ENCODE measurements around the gene HINT3.
"Not testable (repeated sequence)": the region's sequence is repeated elsewhere in the genome, so short reads cannot be mapped to it uniquely, and the experiment has no call there.

The HINT3 gene

DNA sequence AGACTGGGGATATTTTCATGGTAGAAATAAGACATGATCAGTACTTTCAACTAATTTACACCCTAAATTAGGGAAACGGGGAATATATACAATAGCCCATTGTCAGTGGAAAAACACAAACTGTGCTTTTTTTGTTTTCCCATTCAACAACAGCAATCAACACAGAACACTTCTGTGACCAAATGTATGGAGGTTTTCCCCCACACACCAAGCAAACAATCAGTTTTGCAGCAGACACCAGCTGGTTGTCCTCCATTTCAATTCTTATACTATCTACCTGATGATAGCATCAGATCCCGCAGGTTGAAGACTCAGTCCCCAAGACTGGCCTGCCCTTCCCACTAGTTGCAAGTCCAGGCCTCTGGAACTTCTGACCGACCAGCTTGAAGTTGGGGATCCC is 4.5 kb downstream of the HINT3 start:
- no peak for DNase-seq (ENCODE audit: low read depth in 1 of 2, low spot score in 1 of 2)

DNA sequence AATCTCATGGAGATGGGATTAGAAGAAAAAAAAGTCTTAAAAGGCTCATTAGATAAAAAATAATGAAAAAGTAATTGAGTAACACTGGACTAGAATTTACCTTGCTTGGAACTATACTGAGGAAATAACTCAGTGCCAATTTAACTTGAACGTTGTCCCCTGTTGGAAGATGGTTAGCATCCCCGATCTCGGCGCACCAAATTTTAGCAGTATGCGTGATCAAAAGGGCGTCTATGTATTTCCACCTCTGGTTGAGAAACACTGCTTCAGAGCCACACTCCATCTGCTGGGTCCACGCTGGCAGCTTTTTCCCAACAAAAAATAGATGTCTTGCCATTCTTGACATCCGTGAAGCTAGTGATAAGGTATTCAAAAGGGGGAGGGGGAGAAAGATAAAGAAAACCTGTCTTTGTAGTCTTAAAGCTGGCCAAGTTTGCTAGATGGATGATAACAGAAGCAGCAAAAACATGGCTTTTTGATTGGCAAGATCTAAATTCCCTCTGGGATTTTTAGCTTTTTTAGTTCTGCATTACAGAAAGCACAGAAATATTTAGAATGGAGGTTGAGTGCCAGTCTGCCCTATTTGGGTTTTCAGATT is 6.4 kb downstream of the HINT3 start:
- DNase-seq (ENCODE audit: low read depth in 1 of 2, low spot score in 1 of 2) = no peak

DNA sequence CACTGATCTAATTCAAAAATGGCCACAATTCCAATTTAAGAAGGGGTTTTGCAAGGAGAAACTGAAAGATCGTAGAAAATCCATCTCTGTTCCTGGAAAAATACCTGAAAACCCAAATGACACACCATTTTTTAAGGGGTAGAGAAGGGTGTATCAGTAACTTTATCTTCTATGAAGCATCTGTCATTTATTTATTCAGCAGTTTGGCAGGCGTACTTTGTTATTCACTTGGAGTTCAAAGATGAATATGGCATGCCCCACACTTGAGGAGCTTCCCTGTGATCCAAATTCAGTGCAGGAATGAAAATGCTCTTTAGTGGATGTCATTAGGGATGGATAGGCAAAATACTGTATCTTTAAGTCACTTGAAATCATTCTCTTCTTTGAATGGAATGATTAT is 7.2 kb downstream of the HINT3 start:
- no peak for DNase-seq (ENCODE audit: low read depth in 1 of 2, low spot score in 1 of 2)

DNA sequence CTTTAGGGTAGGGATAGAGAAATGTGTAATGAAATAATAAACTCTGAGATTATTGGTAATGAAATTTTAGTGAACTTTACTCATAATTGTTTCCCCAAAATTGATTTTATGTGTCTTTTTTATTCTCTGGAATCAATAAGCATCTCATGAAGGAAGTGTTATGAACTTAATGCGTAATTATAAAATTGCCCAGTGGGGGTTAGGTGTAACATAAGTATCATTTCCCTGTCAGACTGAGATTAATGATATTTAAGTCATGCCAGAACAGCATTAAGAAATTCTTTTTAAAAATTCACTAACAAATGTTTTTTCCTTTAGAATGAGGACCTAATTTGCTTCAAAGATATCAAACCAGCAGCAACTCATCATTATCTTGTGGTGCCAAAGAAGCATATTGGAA is 10.0 kb downstream of the HINT3 start:
- no peak for DNase-seq (ENCODE audit: low read depth in 1 of 2, low spot score in 1 of 2)

DNA sequence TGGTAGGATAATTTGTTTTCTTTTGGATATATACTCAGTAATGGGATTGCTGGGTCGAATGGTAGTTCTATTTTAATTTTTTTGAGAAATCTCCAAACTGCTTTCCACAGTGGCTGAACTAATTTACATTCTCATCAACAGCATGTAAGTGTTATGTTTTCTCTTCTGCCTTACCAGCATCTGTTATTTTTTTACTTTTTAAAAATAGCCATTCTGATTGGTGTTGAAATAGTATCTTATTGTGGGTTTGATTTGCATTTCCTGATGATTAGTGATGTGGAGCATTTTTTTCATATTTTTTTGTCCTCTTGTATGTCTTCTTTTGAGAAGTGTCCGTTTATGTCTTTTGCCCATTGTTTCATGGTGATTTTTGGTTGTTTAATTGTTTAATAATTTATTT is 11.9 kb downstream of the HINT3 start:
- no peak for DNase-seq (ENCODE audit: low read depth in 1 of 2, low spot score in 1 of 2)

DNA sequence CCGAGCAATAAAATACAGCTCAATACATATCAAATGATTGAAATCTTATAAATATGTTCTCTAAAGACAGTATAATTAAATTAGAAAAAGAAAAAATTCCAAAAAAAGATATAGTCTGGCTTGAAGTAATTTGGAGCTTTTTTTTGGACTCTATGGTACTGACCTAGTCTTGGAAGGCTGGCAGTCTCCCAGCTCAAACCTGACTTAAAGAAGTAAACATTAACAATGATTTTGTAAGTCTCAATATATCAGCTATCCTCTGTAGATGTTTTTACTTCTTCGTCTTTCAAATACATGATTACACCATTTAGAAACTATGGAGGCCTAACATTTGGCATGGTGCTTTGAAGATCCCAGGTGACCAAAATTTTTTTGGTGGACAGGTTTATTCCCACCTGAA is 14.2 kb downstream of the HINT3 start:
- DNase-seq (ENCODE audit: low read depth in 1 of 2, low spot score in 1 of 2) = no peak

DNA sequence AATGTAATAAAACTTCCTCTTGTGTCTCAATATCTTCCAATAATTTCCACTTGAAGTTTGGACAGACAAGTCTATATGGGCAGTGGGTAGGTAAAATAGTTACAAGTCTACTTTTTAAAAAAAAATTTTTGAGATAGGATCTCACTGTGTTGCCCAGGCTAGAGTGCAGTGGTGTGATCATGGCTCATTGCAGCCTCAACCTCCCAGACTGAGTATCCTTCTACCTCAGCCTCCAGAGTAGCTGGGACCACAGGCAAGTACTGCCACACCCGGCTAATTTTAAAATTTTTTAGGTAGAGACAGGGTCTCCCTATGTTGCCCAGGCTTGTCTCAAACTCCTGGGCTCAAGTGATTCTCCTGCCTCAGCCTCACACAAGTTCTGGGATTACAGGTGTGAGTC is 15.9 kb downstream of the HINT3 start:
- not testable (repeated sequence) for DNase-seq (ENCODE audit: low read depth in 1 of 2, low spot score in 1 of 2)

DNA sequence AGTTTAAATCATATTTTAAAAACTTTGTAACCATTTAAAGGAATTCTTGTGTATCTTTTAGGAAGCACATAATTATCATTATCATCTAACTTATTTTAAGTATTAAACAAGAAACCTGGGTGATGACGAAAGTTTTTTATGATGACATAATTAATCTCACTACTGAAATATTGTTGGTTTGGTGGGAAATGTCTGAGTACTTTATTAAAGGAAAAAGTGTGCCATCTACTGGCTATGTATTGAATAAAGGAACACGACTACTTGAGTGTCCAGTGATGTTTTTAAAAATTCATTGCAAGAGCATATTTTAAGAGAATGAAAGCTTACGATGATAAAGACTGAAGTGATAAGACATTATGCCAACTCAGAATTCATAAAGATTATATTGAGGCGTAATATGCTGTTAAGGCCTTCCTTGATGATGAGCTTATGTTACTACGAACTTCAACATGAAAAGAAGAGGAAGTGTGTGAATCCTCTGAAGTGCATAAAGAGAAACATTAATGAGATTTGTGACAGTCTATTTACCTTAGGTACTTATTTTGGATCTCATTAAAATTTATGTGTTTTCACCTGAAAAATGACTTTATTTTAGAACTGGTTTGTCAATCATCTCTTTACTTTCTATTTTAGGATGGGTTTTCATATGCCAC is 17.8 kb downstream of the HINT3 start:
- DNase-seq (ENCODE audit: low read depth in 1 of 2, low spot score in 1 of 2) = no peak

DNA sequence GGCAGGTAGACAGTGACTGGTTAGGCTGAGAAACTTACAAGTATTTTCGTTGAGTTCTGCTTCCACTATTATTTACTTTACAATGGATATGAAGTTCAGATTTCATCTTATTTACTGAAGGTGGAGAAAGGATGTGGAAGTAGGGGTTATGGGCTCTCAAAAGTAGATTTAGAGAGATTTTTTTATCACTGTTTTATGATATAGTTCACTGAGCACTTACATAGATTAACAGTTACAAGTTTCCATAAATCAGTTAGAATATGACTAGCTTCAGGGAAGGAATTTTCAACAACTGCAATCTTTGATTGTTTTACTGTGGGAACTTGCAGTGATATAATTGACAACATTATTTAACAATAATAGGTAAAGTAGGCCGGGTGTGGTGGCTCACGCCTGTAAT is 22.5 kb downstream of the HINT3 start:
- no peak for DNase-seq (ENCODE audit: low read depth in 1 of 2, low spot score in 1 of 2)

DNA sequence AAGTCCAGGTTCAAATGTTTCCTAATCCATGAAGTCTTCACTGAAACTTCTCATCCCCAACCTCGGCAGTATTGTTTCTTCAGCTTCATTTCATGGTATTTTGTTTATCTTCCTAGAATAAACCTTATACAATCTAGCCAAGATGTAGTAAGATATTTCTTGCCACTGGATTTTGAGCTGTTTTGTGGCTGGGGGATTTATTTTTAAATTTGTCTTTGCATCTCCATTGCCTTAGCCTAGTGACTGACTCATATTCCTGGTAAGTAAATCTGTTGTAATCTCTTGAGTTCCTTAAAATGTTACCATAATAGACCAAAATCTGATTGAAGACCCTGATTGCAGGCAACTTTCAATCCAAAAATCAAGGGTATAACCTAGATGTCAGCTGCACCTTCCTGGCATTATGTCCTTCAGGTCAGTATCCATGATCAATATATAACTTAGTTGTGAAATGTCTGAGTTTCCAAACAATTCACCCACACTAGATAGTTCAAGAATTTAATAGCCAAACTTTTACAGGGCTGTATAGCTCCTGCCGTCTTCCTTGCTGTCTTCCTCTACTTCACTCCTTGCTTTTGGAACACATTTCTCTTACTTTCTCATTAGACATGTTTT is 25.1 kb downstream of the HINT3 start:
- DNase-seq (ENCODE audit: low read depth in 1 of 2, low spot score in 1 of 2) = no peak

DNA sequence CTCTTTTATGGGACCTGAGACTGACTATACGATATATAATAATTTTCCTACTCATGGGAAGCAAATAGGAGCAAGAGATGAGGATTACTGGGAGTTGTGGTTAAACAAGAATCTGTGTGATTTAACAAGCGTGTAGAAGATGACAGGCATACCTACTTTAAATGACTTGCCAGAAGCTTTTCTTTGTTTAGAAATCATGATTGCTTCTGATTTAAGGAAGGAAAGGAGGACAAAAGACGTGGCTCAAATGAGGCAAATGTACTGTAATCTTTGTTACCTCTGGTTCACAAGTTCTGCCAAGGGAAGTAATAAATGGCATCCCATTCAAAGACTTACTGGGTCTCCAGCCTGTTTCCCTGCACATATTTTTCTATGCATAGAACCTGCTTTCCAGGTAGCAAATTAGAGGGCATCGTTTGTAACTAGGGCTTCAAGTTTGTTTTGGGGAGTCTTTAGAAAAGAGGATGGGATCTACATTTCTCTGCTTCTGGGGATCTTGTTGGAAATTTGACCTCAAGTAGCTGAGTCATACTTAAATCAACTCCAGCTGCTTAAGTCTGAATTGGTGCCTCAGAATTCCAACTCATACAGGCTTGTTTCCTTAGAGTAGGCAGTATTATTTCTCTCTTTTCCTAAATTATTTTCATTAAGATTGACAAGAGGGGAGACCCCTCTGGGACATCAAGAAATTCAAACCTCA is 26.8 kb downstream of the HINT3 start:
- DNase-seq (ENCODE audit: low read depth in 1 of 2, low spot score in 1 of 2) = no peak

DNA sequence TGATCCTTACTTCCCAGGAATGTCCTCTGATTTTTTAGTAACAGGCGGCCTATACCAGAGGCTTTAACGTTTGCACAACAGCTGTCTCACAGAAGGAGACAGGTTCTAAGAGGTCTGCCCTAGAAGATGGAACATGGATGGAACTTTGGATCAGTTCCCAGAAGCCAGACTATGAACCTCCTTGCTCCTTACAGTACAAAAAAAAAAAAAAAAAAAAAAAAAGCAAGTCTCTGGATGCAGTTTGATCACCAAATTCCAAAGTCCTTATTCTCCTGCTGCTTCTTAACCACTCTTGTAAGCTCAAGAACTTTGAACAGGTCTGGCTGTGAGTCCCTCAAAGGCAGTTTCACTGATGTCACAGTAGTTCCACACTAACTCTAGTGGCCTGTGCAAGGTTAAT is 27.7 kb downstream of the HINT3 start:
- DNase-seq (ENCODE audit: low read depth in 1 of 2, low spot score in 1 of 2) = no peak

DNA sequence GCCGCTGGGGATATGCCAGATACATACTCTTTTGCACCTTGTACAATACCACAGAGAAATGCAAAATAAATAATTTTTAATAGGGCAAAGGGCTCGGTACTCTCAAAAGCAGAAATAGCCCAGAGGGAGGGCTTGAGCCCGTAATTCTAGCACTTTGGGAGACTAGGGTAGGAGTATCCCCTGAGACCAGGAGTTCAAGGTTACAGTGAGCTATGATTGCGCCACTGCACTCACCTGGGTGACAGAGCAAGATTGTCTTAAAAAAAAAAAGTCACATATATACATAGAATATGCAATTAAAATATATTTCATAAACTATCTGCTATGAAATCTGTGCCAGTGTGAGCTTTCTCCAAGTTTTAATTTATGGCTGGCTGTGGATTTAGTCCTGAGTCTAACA is 29.0 kb downstream of the HINT3 start:
- no peak for DNase-seq (ENCODE audit: low read depth in 1 of 2, low spot score in 1 of 2)

DNA sequence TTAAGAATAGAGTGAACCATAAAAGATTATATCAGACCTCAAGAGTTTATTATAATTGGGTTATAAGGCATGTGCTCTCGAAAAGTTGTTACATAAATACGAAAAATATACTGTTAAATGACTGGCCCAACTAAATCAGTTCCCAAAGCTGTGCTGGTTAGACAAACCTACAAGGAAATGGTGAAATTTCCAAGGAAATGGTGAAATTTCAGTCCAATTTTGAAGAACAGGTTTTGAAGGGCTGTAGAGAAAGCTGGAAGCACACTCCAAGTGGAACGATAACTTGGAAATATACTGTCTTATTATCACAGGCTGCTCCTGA is 29.4 kb downstream of the HINT3 start:
- DNase-seq (ENCODE audit: low read depth in 1 of 2, low spot score in 1 of 2) = no peak

DNA sequence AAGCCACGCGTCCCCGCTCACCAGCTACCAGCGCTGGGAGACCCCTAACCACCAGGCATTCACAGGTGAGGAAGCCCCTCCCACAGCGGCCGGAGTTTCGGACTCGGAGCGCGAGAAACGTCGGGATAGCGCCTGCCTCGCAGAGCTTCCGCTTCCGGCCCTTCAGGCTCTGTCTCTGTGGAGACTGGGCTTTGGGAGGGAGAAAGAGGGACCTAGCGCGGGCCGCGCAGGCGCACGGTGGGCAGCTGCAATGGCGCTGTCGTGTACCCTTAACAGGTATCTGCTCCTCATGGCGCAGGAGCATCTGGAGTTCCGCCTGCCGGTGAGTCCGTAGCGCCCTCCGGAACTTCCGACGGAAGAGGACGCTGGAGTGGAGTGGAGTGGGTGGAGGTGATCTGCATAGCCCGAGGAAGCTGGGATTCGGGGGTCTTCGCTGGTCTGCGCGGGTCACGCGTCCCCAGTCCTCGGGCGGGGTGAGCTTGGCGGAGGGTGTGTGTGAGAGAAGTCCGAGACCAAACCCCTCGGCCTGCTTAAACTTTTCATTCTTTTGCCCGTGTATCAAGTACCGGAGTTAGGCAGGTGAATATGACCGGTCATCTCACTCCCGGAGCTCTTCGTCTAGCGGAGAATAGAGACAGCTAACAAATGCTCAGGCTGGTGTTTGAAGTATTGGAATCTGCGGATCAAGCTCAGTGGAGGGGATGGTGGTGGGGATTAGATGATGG is 29.9 kb downstream of the HINT3 start, which contains the start of gene TRMT11:
Gene TRMT11, plus strand, starts transcription at position 240 of the 725 bp plus-strand sequence. Its CDS starts 11 bp downstream, at position 251.
- DNase-seq (ENCODE audit: low read depth in 1 of 2, low spot score in 1 of 2) = peak; percentile 63 to 80

DNA sequence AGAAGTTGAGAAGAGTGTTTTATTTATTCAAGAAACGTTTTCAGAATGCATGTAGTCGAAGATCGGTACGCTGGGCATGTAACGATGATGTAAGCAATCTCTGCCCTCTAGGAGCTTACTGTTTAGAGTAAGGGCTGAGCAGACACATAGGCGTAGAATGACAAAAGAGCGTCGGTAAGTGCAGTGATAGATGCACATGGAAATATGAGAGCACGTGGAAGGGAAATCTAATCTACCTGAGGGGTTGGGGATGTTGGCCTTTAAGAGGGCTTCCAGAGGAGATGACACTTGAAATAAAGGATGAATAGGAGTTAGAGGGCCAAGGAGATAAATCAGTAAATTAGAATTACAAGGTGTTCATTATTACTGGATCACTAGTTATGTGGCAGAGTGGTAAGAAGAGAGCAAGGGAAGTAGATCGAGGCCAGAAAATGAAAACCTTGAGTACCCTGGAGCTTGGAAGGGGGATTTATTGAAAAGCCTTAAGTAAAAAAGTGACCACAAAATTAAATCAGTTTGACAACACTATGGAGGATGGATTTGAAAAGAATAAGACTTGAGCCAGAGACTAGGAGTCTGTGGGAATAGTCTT is 30.6 kb downstream of the HINT3 start:
- DNase-seq (ENCODE audit: low read depth in 1 of 2, low spot score in 1 of 2) = no peak

DNA sequence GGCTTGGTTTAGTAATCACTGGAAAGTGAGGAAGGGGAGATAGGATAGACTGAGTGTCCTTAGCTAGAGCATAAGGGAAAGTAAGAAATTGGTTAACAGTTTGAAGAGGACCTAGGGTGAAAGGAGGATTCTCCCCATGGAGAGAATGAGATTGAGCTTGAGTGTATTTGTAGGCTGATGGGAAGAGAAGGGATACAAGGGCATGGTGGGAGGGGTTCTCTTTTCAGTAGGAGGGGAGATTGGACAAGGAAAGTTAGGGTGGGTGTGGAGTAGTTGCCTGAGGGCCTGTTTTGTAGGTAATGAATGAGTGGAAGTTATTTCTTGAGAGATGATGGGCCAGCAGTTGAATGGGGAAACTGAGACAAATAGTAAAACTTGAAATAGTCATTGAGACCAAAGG is 31.7 kb downstream of the HINT3 start:
- DNase-seq (ENCODE audit: low read depth in 1 of 2, low spot score in 1 of 2) = no peak

DNA sequence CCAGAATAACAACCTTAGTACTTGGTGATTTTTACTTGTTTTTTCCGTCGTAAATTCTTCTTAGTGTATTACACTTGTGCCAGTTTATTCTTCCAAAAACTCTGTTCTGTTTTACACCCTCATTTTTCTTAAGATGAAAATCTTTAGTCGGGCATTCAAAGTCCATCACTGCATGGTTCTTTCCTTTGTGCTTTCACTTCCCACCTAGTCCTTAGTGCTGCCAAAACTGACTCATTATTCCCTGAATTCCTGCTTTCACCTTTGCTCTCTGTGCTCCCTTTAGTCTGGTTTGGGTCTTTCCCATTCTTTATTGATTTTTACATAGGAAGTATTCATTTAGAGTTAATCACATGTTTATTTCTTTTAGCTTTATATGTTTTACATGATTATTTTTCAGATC is 33.1 kb downstream of the HINT3 start:
- DNase-seq (ENCODE audit: low read depth in 1 of 2, low spot score in 1 of 2) = no peak

DNA sequence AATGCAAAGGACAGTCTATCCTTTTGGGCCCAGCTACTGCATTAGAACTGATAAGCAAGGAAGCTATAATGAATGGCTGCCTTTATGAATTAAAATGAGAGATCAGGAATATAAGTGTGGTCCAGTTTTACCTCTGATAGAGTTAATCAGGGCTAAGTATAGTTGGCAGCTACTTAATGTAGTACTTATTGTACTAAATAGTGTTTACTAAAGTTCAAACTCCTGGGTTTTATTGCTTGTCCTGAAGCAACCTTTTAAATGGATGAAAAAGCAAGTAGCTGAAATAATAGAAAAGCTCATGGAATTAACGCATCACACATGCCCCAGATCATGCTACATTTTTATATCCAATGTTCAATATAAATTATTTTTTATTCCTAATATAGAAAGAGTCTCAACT is 35.1 kb downstream of the HINT3 start:
- no peak for DNase-seq (ENCODE audit: low read depth in 1 of 2, low spot score in 1 of 2)

DNA sequence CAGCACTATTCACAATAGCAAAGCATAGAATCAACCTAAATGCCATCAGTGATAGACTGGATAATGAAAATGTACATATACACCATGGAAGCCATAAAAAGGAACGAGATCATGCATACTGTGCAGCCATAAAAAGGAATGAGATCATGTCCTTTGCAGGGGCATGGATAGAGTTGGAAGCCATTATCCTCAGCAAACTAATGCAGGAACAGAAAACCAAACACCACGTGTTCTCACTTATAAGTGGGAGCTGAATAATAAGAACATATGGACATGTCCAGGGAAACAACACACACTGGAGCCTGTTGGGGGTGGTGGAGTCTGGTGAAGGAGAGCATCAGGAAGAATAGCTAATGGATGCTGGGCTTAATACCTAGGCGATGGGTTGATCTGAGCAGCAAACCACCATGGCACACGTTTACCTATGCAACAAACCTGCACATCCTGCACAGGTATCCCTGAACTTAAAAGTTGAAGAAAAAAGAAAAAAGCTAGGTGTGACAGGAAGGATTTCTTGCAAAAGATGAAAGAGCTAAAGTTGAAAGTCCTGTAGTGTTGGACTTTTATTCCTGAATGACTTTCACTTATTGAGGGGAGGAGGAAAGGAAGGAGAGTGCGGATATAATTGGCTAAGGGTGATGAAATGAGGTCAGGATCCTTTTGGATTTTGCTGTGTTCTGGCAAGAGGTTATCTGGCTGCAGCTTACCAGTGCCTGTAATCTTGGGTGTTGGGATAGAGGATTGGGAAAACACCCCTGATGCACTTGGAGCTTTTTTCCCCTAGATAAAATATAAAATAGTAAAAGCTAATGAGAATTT is 38.3 kb downstream of the HINT3 start:
- no peak for DNase-seq (ENCODE audit: low read depth in 1 of 2, low spot score in 1 of 2)

Data from activated CD4-positive, alpha-beta T cell treated with anti-CD3 and anti-CD28 coated beads, Interleukin-2, amount 50 U/mL, for 24 hours (primary cell).